ENCODE results near the gene FGFRL1.
A peak's percentile ranks its signal among the peaks of the same experiment; 100 is the strongest.
"Not testable (repeated sequence)": the region's sequence is repeated elsewhere in the genome, so short reads cannot be mapped to it uniquely, and the experiment has no call there.

Gene FGFRL1

GRCh38 chr4:1040344-1041146 is 29.1 kb downstream of the FGFRL1 start:
- DNase-seq (ENCODE audit: low read depth): no peak

- peak; percentile 72 for DNase-seq (ENCODE audit: low read depth)
Measured at GRCh38 chr4:1041147-1041935, 29.9 kb downstream of the FGFRL1 start.

- no peak for DNase-seq (ENCODE audit: low read depth)
Measured at GRCh38 chr4:1041936-1042330, 30.5 kb downstream of the FGFRL1 start.

GRCh38 chr4:1042352-1043055 is 31.1 kb downstream of the FGFRL1 start:
- DNase-seq (ENCODE audit: low read depth): no peak

- DNase-seq (ENCODE audit: low read depth): no peak
Measured at GRCh38 chr4:1043162-1043561, 31.7 kb downstream of the FGFRL1 start.

- DNase-seq (ENCODE audit: low read depth): peak; percentile 99
Measured at GRCh38 chr4:1043651-1044468, 32.4 kb downstream of the FGFRL1 start.

- no peak for DNase-seq (ENCODE audit: low read depth)
Measured at GRCh38 chr4:1044469-1045192, 33.2 kb downstream of the FGFRL1 start.

GRCh38 chr4:1045193-1045594 is 33.8 kb downstream of the FGFRL1 start:
- DNase-seq (ENCODE audit: low read depth): no peak

- DNase-seq (ENCODE audit: low read depth): no peak
Measured at GRCh38 chr4:1045595-1046201, 34.3 kb downstream of the FGFRL1 start.

GRCh38 chr4:1046581-1047011 is 35.2 kb downstream of the FGFRL1 start:
- DNase-seq (ENCODE audit: low read depth): not testable (repeated sequence)

- no peak for DNase-seq (ENCODE audit: low read depth)
Measured at GRCh38 chr4:1047106-1047975, 35.9 kb downstream of the FGFRL1 start.

GRCh38 chr4:1047976-1048772 is 36.7 kb downstream of the FGFRL1 start:
- DNase-seq (ENCODE audit: low read depth): no peak

GRCh38 chr4:1048773-1049590 is 37.6 kb downstream of the FGFRL1 start:
- DNase-seq (ENCODE audit: low read depth): no peak

- DNase-seq (ENCODE audit: low read depth): no peak
Measured at GRCh38 chr4:1049591-1049905, 38.1 kb downstream of the FGFRL1 start.

GRCh38 chr4:1050486-1051213 is 39.2 kb downstream of the FGFRL1 start:
- DNase-seq (ENCODE audit: low read depth): no peak

- DNase-seq (ENCODE audit: low read depth): no peak
Measured at GRCh38 chr4:1051472-1051871, 40.0 kb downstream of the FGFRL1 start.

GRCh38 chr4:1052231-1052671 is 40.8 kb downstream of the FGFRL1 start:
- DNase-seq (ENCODE audit: low read depth): no peak
